Uterus (tissue), 4 donors: ENCODE measurements around the gene HES4. TPM values are rescaled to one million over a fixed set of nuclear protein-coding genes. Genes with fewer than 3 reads are reported as not detected.

Source experiments
- DNase-seq, 2 donors: peaks; one replicate each; pipeline ENCODE4 v3.0.0-alpha.2; 2019 to 2020
- H3K27ac ChIP-seq, 2 donors: fragments of 200-600 bp; sonication (generic); 1 replicate in 1 of 2; 2 replicates in 1 of 2; pipeline ENCODE4 v1.5.1; 2016 to 2018
- H3K27me3 ChIP-seq, 2 donors: fragments of 200-600 bp; sonication (generic); one replicate each; pipeline ENCODE4 v1.5.1; 2018 to 2019; ENCODE audit warnings: control low read depth in 1 of 2
- H3K36me3 ChIP-seq, 2 donors: fragments of 200-600 bp; sonication (generic); one replicate each; pipeline ENCODE4 v1.5.1; 2019; ENCODE audit warnings: control low read depth in 1 of 2
- H3K4me1 ChIP-seq, 2 donors: fragments of 200-600 bp; sonication (generic); one replicate each; pipeline ENCODE4 v1.5.1; 2018 to 2019; ENCODE audit warnings: control low read depth in 1 of 2
- H3K4me3 ChIP-seq, 2 donors: fragments of 200-600 bp; sonication (generic); 1 replicate in 1 of 2; 2 replicates in 1 of 2; pipeline ENCODE4 v1.5.1; 2018 to 2019; ENCODE audit warnings: mild to moderate bottlenecking in 1 of 2
- H3K9me3 ChIP-seq, 2 donors: fragments of 200-600 bp; sonication (generic); one replicate each; pipeline ENCODE4 v1.5.1; 2019; ENCODE audit warnings: control low read depth in 1 of 2
- CTCF ChIP-seq, 4 experiments: fragments of 200-600 bp in 2 of 4; fragments of 450-650 bp in 2 of 4; sonication (generic) in 2 of 4; IDR thresholded peaks; one replicate each; pipeline ENCODE4 v1.5.1; 2016 to 2019; ENCODE audit warnings: antibody characterized with exemption in 4 of 4, mild to moderate bottlenecking in 2 of 4, moderate library complexity in 1 of 4
- POLR2A ChIP-seq, 2 donors: fragments of 450-650 bp; IDR thresholded peaks; one replicate each; pipeline ENCODE4 v1.6.1; 2016; ENCODE audit warnings: antibody characterized with exemption in 2 of 2, mild to moderate bottlenecking in 1 of 2, moderate library complexity in 1 of 2
- intact Hi-C: fragments of 100-400 bp; cut with DNase I; formaldehyde crosslinking; loops from one replicate; pipeline ENCODE4 v1.15.1; 2023; ENCODE audit warnings: low total_unique reads
- total RNA-seq, 4 donors: library from RNA; depleted of rRNA in 3 of 4; stranded (reverse); fragments of >200 nt in 3 of 4; gene quantifications; one replicate each; pipeline versions ENCODE4 v1.1.0 to v1.2.4, GENCODE V29; 2014 to 2023
- donor health status: DM: yes; HTN: yes; CAD: no.

Gene HES4
- total RNA-seq, 4 donors from 2014 or later = 19.6 to 41.0 (median 36.3) TPM

- no peak for DNase-seq
- peaks cover 0 to 19% of the 10 kb centered on the region in 2 donors for H3K4me1 ChIP-seq
- H3K27ac ChIP-seq = peak overlapping the region; percentile 5 to 34
- H3K36me3 ChIP-seq = no peaks in the 10 kb centered on the region
- intact Hi-C loops = no loop called here
- H3K4me3 ChIP-seq = no peak overlapping the region
- TF ChIP-seq CTCF (IDR thresholded peaks at IDR 0.05) = no peak
- no peak for TF ChIP-seq POLR2A (IDR thresholded peaks at IDR 0.05)
- no peaks in the 10 kb centered on the region for H3K9me3 ChIP-seq
- no peaks in the 10 kb centered on the region for H3K27me3 ChIP-seq
Observed at GRCh38 chr1:1024149-1024770, 24.4 kb upstream of the HES4 start.

GRCh38 chr1:1023700-1024099 lies 23.8 kb upstream of the HES4 start:
- Histone ChIP-seq H3K4me3 (no peak overlapping the region), H3K27ac (no peak overlapping the region), H3K27me3 (no peaks in the 10 kb centered on the region), H3K9me3 (no peaks in the 10 kb centered on the region), H3K36me3 (no peaks in the 10 kb centered on the region), H3K4me1 (peaks cover 0 to 19% of the 10 kb centered on the region in 2 donors)
- DNase-seq = no peak
- TF ChIP-seq POLR2A (IDR thresholded peaks at IDR 0.05) = no peak
- TF ChIP-seq CTCF (IDR thresholded peaks at IDR 0.05) = no peak
- intact Hi-C loops = no loop called here

DNA sequence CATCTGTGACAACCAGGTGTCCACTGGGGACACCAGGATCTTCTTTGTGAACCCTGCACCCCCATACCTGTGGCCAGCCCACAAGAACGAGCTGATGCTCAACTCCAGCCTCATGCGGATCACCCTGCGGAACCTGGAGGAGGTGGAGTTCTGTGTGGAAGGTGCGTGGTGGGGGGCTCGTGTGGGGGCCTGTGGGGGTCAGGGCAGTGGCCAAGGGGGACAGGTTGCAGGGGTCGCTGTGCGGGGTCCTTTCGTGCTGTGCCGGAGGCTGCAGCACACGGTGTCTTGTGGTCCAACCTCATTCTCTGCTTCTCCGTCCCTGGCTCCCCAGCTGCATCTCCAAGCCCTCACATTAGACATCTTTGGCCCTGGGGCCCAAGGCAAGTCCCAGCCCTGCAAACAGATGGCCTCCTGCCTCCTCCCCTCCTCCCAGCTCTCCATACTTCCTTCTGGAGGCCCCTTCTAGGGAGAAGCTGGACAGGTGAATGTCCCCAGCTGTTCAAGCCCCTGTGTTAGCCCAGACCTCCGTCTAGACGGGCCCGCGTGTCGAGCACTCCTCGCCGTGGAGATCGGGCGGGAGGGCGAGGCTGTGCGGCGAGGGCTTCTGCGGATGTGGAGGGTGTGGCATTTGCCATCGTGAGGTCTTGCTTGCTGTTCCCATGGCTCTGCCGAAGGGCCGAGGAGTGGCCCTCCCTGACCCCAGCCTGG lies 22.6 kb upstream of the HES4 start:
- Histone ChIP-seq H3K9me3 (no peaks in the 10 kb centered on the region), H3K36me3 (no peaks in the 10 kb centered on the region), H3K27me3 (no peaks in the 10 kb centered on the region), H3K4me3 (no peak overlapping the region), H3K27ac (no peak overlapping the region), H3K4me1 (peaks cover 0 to 19% of the 10 kb centered on the region in 2 donors)
- DNase-seq = no peak
- intact Hi-C loops = no loop called here
- TF ChIP-seq POLR2A (IDR thresholded peaks at IDR 0.05) (no peak), CTCF (IDR thresholded peaks at IDR 0.05) (no peak)

- Histone ChIP-seq H3K4me1 (peaks cover 0 to 19% of the 10 kb centered on the region in 2 donors), H3K27ac (no peak overlapping the region)
- intact Hi-C loops = no loop called here
Observed at GRCh38 chr1:1021920-1022259, 22.0 kb upstream of the HES4 start.

More at GRCh38 chr1:1021920-1022259, 22.0 kb upstream of the HES4 start:
- no peak overlapping the region for H3K4me3 ChIP-seq
- H3K9me3 ChIP-seq = no peaks in the 10 kb centered on the region
- no peaks in the 10 kb centered on the region for H3K36me3 ChIP-seq
- no peak for DNase-seq
- no peak for TF ChIP-seq CTCF (IDR thresholded peaks at IDR 0.05)
- no peak for TF ChIP-seq POLR2A (IDR thresholded peaks at IDR 0.05)
- H3K27me3 ChIP-seq = no peaks in the 10 kb centered on the region
